ENCODE results near the gene TTC34. TPM values are rescaled to one million over a fixed set of nuclear protein-coding genes. Genes with fewer than 3 reads are reported as not detected.

TTC34 gene
- total RNA-seq, 4 donors from 2014 or later = 0.17 to 0.56 TPM; not detected in 2

DNA sequence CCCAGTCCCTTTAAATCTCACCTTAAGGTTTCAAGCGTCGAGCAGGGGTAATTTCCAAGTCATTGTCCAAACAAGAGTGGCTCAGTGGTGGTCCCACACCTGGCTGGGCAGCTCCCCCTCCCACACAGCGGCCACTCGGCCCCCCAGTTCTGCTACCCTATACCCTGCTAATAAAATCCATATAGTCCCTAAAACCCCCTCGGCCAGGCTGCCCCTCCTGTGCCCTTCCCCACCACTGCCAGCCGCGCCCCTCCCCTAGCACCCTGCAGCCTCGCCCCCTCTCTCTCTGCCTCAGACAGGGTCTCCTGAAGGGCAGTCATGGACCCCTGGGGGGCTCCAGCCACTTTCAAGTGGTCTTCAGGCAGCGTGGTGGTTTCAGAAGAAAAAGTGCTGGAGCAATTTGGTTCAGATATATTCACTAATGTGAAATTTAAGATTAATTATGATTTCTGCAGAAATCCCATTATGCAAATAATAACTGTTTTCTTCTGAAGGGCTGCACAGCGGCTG, 34.2 kb upstream of the TTC34 start:
- TF ChIP-seq, protein P1, sequence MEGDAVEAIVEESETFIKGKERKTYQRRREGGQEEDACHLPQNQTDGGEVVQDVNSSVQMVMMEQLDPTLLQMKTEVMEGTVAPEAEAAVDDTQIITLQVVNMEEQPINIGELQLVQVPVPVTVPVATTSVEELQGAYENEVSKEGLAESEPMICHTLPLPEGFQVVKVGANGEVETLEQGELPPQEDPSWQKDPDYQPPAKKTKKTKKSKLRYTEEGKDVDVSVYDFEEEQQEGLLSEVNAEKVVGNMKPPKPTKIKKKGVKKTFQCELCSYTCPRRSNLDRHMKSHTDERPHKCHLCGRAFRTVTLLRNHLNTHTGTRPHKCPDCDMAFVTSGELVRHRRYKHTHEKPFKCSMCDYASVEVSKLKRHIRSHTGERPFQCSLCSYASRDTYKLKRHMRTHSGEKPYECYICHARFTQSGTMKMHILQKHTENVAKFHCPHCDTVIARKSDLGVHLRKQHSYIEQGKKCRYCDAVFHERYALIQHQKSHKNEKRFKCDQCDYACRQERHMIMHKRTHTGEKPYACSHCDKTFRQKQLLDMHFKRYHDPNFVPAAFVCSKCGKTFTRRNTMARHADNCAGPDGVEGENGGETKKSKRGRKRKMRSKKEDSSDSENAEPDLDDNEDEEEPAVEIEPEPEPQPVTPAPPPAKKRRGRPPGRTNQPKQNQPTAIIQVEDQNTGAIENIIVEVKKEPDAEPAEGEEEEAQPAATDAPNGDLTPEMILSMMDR (IDR thresholded peaks at IDR 0.05) = no peak
- TF ChIP-seq POLR2A (IDR thresholded peaks at IDR 0.05) (no peak), EP300 (IDR thresholded peaks at IDR 0.05) (no peak), POLR2AphosphoS5 (IDR thresholded peaks at IDR 0.05) (no peak)
- no peaks in the 10 kb centered on the region for H3K36me3 ChIP-seq
- 78% methylated on average over 10 of the region's 10 CpGs for WGBS

DNA sequence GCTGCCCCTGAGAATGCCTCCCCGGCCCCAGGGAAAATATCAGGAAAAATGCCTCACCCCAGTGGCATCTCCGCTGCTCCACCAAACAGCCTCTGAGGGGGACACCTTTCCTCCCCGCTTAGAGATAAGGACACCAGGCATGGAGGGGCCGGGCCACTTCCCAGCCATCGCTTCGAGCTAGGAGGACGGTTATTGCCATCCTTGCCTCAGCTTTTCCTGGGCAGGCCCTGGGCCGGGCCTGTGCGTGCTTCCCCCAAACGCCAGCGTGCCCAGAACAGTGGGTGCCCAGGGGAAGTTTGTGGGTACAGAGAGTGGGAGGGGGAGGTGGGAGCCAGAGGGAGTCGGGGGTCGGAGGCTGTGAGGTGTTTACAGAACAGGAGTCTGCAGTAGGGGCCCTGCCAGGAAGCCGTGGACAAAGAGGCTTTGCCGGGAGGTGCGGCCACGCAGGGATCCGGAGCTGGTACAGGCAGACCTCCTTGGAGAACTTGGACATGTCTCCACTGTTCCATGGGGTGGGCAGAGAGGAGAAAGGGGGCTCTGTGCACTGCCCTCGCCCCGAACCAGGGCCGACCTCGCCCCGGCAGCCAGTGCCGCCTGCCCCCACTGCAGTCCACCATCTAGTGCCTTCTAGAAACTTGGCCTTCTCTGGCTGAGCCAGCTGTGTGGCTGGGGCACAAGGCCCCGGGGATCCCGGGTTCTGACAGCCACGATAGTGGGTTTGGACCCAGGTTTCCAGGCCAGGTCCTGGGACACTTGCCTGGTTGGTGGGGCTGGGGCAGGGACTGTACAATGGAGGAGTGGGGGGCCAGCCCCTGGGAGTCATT, 33.5 kb upstream of the TTC34 start:
- no peak for DNase-seq (ENCODE audit: low spot score in 2 of 2)
- peaks cover 57% of the 10 kb centered on the region for H3K27me3 ChIP-seq
- no peak overlapping the region for H3K27ac ChIP-seq
- H3K4me1 ChIP-seq = no peaks in the 10 kb centered on the region
- H3K36me3 ChIP-seq = no peaks in the 10 kb centered on the region
- H3K9me3 ChIP-seq = no peaks in the 10 kb centered on the region
- no peak for TF ChIP-seq POLR2AphosphoS5 (IDR thresholded peaks at IDR 0.05)
- TF ChIP-seq, protein P1 (IDR thresholded peaks at IDR 0.05) = no peak
- no peak for TF ChIP-seq EP300 (IDR thresholded peaks at IDR 0.05)
- no peak for TF ChIP-seq POLR2A (IDR thresholded peaks at IDR 0.05)
- no peak overlapping the region for H3K4me3 ChIP-seq
- 70% methylated on average over 17 of the region's 27 CpGs for WGBS

More for the DNA sequence above, 34.2 kb upstream of the TTC34 start:
- H3K4me3 ChIP-seq = no peak overlapping the region
- no peak overlapping the region for H3K27ac ChIP-seq
- H3K4me1 ChIP-seq = no peaks in the 10 kb centered on the region
- H3K9me3 ChIP-seq = no peaks in the 10 kb centered on the region
- H3K27me3 ChIP-seq = peaks cover 53% of the 10 kb centered on the region
- DNase-seq (ENCODE audit: low spot score in 2 of 2) = no peak

DNA sequence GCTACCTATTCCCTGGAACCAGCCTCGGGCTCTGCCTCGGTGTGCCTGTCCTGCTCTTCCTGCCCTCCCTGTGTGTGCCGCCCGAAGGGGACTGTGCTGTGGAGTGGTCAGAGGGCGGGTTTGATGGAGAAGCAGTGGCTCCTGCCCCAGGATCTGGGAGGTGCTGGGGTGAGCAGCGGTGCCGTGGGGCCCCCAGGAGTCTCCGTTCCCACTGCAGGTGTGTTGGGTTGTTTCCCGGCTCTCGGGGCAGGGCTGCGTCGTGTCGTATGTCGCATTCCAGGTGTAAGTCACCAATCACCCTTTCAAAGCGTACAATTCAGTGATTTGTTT, 32.6 kb upstream of the TTC34 start:
- 40% methylated on average over 10 of the region's 15 CpGs for WGBS
- DNase-seq (ENCODE audit: low spot score in 2 of 2) = no peak
- Histone ChIP-seq H3K27ac (no peak overlapping the region), H3K9me3 (no peaks in the 10 kb centered on the region), H3K36me3 (no peaks in the 10 kb centered on the region), H3K4me3 (no peak overlapping the region), H3K27me3 (peaks cover 56% of the 10 kb centered on the region), H3K4me1 (no peaks in the 10 kb centered on the region)
- TF ChIP-seq EP300 (IDR thresholded peaks at IDR 0.05) (no peak), POLR2A (IDR thresholded peaks at IDR 0.05) (no peak), POLR2AphosphoS5 (IDR thresholded peaks at IDR 0.05) (no peak)
- TF ChIP-seq, protein P1 (IDR thresholded peaks at IDR 0.05) = no peak

DNA sequence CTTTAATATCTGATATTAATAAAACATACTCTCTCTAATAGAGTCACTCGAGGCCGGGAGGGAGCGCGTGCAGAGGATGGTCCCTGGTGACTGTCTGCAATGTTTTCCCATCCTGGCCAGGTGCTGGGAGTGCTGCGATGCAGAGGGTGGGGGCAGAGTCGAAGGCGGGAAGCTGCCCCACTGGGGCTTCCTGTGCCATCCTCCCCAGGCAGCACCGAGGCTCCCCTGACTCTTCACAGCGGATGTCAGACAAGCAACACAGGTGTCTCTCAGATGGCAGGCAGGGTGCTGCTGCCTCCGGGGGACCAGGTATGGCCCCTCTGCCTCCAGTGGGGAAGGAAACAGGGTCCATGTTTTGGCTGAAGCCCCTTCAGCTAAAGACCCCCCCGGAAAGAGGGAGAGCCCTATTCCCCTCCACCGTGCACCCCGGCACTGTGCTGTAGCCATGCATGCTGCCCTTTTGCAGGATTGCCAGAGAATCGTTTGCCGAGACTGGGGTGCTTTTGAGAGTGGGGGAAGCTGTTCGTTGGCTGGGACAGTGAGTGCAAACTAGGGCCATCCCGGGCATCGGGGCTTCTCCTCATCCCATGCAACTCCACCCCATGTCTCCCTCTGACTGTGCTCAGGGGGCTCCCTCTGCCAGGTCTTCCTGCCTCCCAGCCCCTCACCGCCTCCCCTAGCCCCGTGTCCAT, 32.1 kb upstream of the TTC34 start:
- Histone ChIP-seq H3K36me3 (no peaks in the 10 kb centered on the region), H3K9me3 (no peaks in the 10 kb centered on the region), H3K27ac (no peak overlapping the region), H3K27me3 (peaks cover 56% of the 10 kb centered on the region), H3K4me3 (no peak overlapping the region), H3K4me1 (no peaks in the 10 kb centered on the region)
- TF ChIP-seq POLR2AphosphoS5 (IDR thresholded peaks at IDR 0.05) (no peak), POLR2A (IDR thresholded peaks at IDR 0.05) (no peak), EP300 (IDR thresholded peaks at IDR 0.05) (no peak)
- TF ChIP-seq, protein P1 (IDR thresholded peaks at IDR 0.05) = no peak
- WGBS = 55% methylated on average over 8 of the region's 20 CpGs
- no peak for DNase-seq (ENCODE audit: low spot score in 2 of 2)
